SK-N-SH (cell line): ENCODE data around the gene HNRNPM. TPM values are rescaled to one million over a fixed set of nuclear protein-coding genes. Genes with fewer than 3 reads are reported as not detected.

Source experiments
- CTCF ChIA-PET: fragments of 300-600, 350-600 bp; formaldehyde crosslinking; extraction: SDS; loops from one replicate; lab custom pipeline; 2021; lab: Yijun Ruan, JAX
- POLR2A ChIA-PET: fragments of 350-600 bp; sonication (Branson Sonifier 250); formaldehyde crosslinking; extraction: SDS; loops from one replicate; lab custom pipeline; 2020; ENCODE audit warnings: antibody characterized with exemption, inconsistent platforms; lab: Yijun Ruan, JAX
- DNase-seq: peaks from one replicate; pipeline ENCODE4 v3.0.0; 2012
- H2AFZ ChIP-seq: fragments of 200-600 bp; sonication (generic); 2 replicates; pipeline ENCODE4 v1.8.1; 2016; ENCODE audit warnings: antibody characterized with exemption, mild to moderate bottlenecking, low read depth
- H3F3A ChIP-seq: fragments of 200-600 bp; sonication (generic); replicated peaks from 2 replicates; pipeline ENCODE3; 2016; ENCODE audit warnings: antibody characterized with exemption, mild to moderate bottlenecking; ENCODE audit not compliant: insufficient read depth
- H3K27ac ChIP-seq, 2 experiments: fragments of 200-500 bp in 1 of 2; fragments of 200-600 bp in 1 of 2; sonication (Bioruptor generic) in 1 of 2; sonication (generic), shearing (Covaris generic) in 1 of 2; 2 replicates each; pipeline versions ENCODE4 v1.5.1 to v1.6.1; 2014 to 2016; ENCODE audit warnings: low read depth in 2 of 2, inconsistent platforms in 1 of 2, low read length in 1 of 2, mild to moderate bottlenecking in 1 of 2, mixed read lengths in 1 of 2
- H3K27me3 ChIP-seq: fragments of 200-600 bp; sonication (generic), shearing (Covaris generic); 2 replicates; pipeline ENCODE4 v1.6.1; 2016; ENCODE audit warnings: mixed run types; ENCODE audit not compliant: insufficient read depth
- H3K36me3 ChIP-seq, 2 experiments: fragments of 200-500 bp in 1 of 2; fragments of 200-600 bp in 1 of 2; sonication (Bioruptor generic) in 1 of 2; sonication (generic) in 1 of 2; replicated peaks in 1 of 2; 2 replicates each; pipeline versions ENCODE3 to v1.5.1; 2014 to 2016; ENCODE audit warnings: low read length in 1 of 2, mild to moderate bottlenecking in 1 of 2; ENCODE audit not compliant: insufficient read depth in 2 of 2, control insufficient read depth in 1 of 2
- H3K4me1 ChIP-seq, 2 experiments: fragments of 200-500 bp in 1 of 2; fragments of 200-600 bp in 1 of 2; sonication (Bioruptor generic) in 1 of 2; sonication (generic), shearing (Covaris generic) in 1 of 2; 2 replicates each; pipeline versions ENCODE4 v1.5.1 to v1.6.1; 2014 to 2016; ENCODE audit warnings: low read depth in 1 of 2, low read length in 1 of 2, mixed run types in 1 of 2; ENCODE audit not compliant: insufficient read depth in 2 of 2, control insufficient read depth in 1 of 2
- H3K4me2 ChIP-seq: fragments of 200-600 bp; sonication (generic), shearing (Covaris generic); 2 replicates; pipeline ENCODE4 v1.6.1; 2017; ENCODE audit warnings: mixed run types
- H3K4me3 ChIP-seq, 2 experiments: fragments of 200-500 bp in 1 of 2; fragments of 200-600 bp in 1 of 2; sonication (Bioruptor generic) in 1 of 2; sonication (generic), shearing (Covaris generic) in 1 of 2; 2 replicates each; pipeline versions ENCODE4 v1.5.1 to v1.8.1; 2014 to 2016; ENCODE audit warnings: low read depth in 2 of 2, inconsistent platforms in 1 of 2, low read length in 1 of 2, mild to moderate bottlenecking in 1 of 2, mixed read lengths in 1 of 2, moderate library complexity in 1 of 2
- H3K79me2 ChIP-seq: fragments of 200-600 bp; sonication (generic); 2 replicates; pipeline ENCODE4 v1.8.1; 2017; ENCODE audit warnings: mild to moderate bottlenecking; ENCODE audit not compliant: insufficient read depth
- H3K9ac ChIP-seq: fragments of 200-600 bp; sonication (generic); 2 replicates; pipeline ENCODE4 v1.6.1; 2017; ENCODE audit warnings: mixed run types
- H3K9me2 ChIP-seq: fragments of 200-600 bp; sonication (generic); 2 replicates; pipeline ENCODE4 v1.6.1; 2017; ENCODE audit warnings: mixed run types
- H3K9me3 ChIP-seq: fragments of 200-600 bp; sonication (generic); 2 replicates; pipeline ENCODE4 v1.6.1; 2017; ENCODE audit warnings: mixed run types, mild to moderate bottlenecking, moderate library complexity
- H4K20me1 ChIP-seq: fragments of 200-600 bp; sonication (generic); 2 replicates; pipeline ENCODE4 v1.6.1; 2017; ENCODE audit warnings: mild to moderate bottlenecking, mixed run types; ENCODE audit not compliant: insufficient read depth
- EZH2phosphoT487 ChIP-seq: fragments of 200-600 bp; sonication (generic); IDR thresholded peaks from 2 replicates; pipeline ENCODE4 v1.6.1; 2017; ENCODE audit warnings: low read depth, mixed run types, mild to moderate bottlenecking, antibody characterized with exemption, moderate library complexity, borderline replicate concordance
- FOXM1 ChIP-seq: IDR thresholded peaks from 2 replicates; pipeline ENCODE4 v1.4.0; 2012; ENCODE audit warnings: low read depth, mild to moderate bottlenecking
- GABPA ChIP-seq: IDR thresholded peaks from 2 replicates; pipeline ENCODE4 v1.4.0; 2012; ENCODE audit warnings: low read depth, mild to moderate bottlenecking
- IRF3 ChIP-seq: fragments of 150-350 bp; IDR thresholded peaks from 2 replicates; pipeline ENCODE4 v1.6.1; 2016; ENCODE audit warnings: mild to moderate bottlenecking, low read depth, low read length
- MAX ChIP-seq: IDR thresholded peaks from 2 replicates; pipeline ENCODE4 v1.4.0; 2012; ENCODE audit warnings: low read depth
- RAD21 ChIP-seq: IDR thresholded peaks from 2 replicates; pipeline ENCODE4 v1.6.1; 2012; ENCODE audit warnings: mild to moderate bottlenecking, low read length
- REST ChIP-seq: IDR thresholded peaks from 2 replicates; pipeline ENCODE4 v1.6.1; 2012; ENCODE audit warnings: mild to moderate bottlenecking, low read depth, low read length, moderate library complexity
- RFX5 ChIP-seq: IDR thresholded peaks from 2 replicates; pipeline ENCODE4 v1.6.1; 2012; ENCODE audit warnings: mild to moderate bottlenecking, improper control_type of control experiment, low read length
- TCF12 ChIP-seq: IDR thresholded peaks from 2 replicates; pipeline ENCODE4 v1.4.0; 2012
- USF1 ChIP-seq: IDR thresholded peaks from 2 replicates; pipeline ENCODE4 v1.4.0; 2012; ENCODE audit warnings: low read depth, borderline replicate concordance
- WGBS: methylation state at CpG from one replicate; pipeline ENCODE4 v1.1.6; 2017; ENCODE audit warnings: low lambda C conversion rate; 5-methylcytosine and 5-hydroxymethylcytosine counted together
- polyA plus RNA-seq, 3 experiments: library from polyadenylated mRNA; depleted of rRNA; stranded (reverse); fragments of >200 nt; gene quantifications; 2 replicates each; pipeline ENCODE4 v1.2.3, GENCODE V29; 2012

Gene HNRNPM
- polyA plus RNA-seq, 1 of the 3 experiments (the other 2 are of a cell fraction): 205 TPM

- H3K4me1 ChIP-seq: peaks cover 13 to 26% of the 10 kb centered on the region in 2 experiments
- DNase-seq: no peak
Measured at GRCh38 chr19:8462571-8462970, 17.8 kb downstream of the HNRNPM start.

More at GRCh38 chr19:8462571-8462970, 17.8 kb downstream of the HNRNPM start:
- H3K9me2 ChIP-seq: no peaks in the 10 kb centered on the region
- peaks cover 56 to 70% of the 10 kb centered on the region in 2 experiments for H3K36me3 ChIP-seq
- H2AFZ ChIP-seq: no peak overlapping the region
- CTCF ChIA-PET: interaction anchor here (1.4 kb wide), 1 partner anchor 14 kb away, joined by 4 read pairs; no protein-coding TSS in a partner anchor
- no peaks in the 10 kb centered on the region for H3K9me3 ChIP-seq
- no peaks in the 10 kb centered on the region for H3K27me3 ChIP-seq
- H4K20me1 ChIP-seq: peaks cover 76% of the 10 kb centered on the region
- H3K79me2 ChIP-seq: peaks cover 99% of the 10 kb centered on the region
- TF ChIP-seq EZH2phosphoT487 (no peak), REST (no peak), USF1 (no peak), TCF12 (no peak), MAX (no peak), FOXM1 (no peak), RFX5 (no peak), IRF3 (no peak), RAD21 (no peak), GABPA (no peak)
- TF ChIP-seq, all 33 proteins: peak for 0
- Histone ChIP-seq H3F3A (peaks cover 23% of the 10 kb centered on the region), H3K9ac (no peak overlapping the region), H3K4me3 (no peak overlapping the region), H3K27ac (no peak overlapping the region), H3K4me2 (no peak overlapping the region)
- 93% methylated on average over 5 of the region's 5 CpGs for WGBS
- POLR2A ChIA-PET: no interaction called here
